T47D (cell line): ENCODE measurements around the gene COL12A1.

Experiments used
- DNase-seq, 2 experiments: peaks; one replicate each; pipeline versions ENCODE4 v3.0.0 to v3.0.0-alpha.2; 2011 to 2012; ENCODE audit warnings: low read depth in 1 of 2, low spot score in 1 of 2
- JUND ChIP-seq: IDR thresholded peaks from 2 replicates; pipeline ENCODE4 v1.6.1; 2012; ENCODE audit warnings: low read depth
- in situ Hi-C: cut with HindIII; loops from 2 replicates; pipeline ENCODE4 v1.10.0; 2016; ENCODE audit warnings: low sequenced_read_pairs, low pct_unique_long_range_greater_than_20kb

Gene COL12A1

GRCh38 chr6:75224303-75224926 is 18.6 kb upstream of the COL12A1 start:
- TF ChIP-seq JUND = no peak
- in situ Hi-C loops = no loop called here
- no peak for DNase-seq

GRCh38 chr6:75223428-75223827 is 17.6 kb upstream of the COL12A1 start:
- no peak for TF ChIP-seq JUND
- no peak for DNase-seq
- in situ Hi-C loops = no loop called here

- in situ Hi-C loops = no loop called here
Measured at GRCh38 chr6:75222261-75222660, 16.4 kb upstream of the COL12A1 start.

GRCh38 chr6:75221116-75221515 is 15.3 kb upstream of the COL12A1 start:
- TF ChIP-seq JUND = no peak
- DNase-seq = no peak
- in situ Hi-C loops = no loop called here

More at GRCh38 chr6:75222261-75222660, 16.4 kb upstream of the COL12A1 start:
- no peak for TF ChIP-seq JUND
- DNase-seq = no peak

GRCh38 chr6:75220357-75220756 is 14.5 kb upstream of the COL12A1 start:
- in situ Hi-C loops = no loop called here
- no peak for DNase-seq
- no peak for TF ChIP-seq JUND

GRCh38 chr6:75219263-75219662 is 13.4 kb upstream of the COL12A1 start:
- TF ChIP-seq JUND = no peak
- DNase-seq = no peak
- in situ Hi-C loops = no loop called here

- in situ Hi-C loops = no loop called here
- DNase-seq = no peak
- no peak for TF ChIP-seq JUND
Measured at GRCh38 chr6:75217193-75217592, 11.3 kb upstream of the COL12A1 start.

- no peak for DNase-seq
- no peak for TF ChIP-seq JUND
- in situ Hi-C loops = no loop called here
Measured at GRCh38 chr6:75215291-75215690, 9.4 kb upstream of the COL12A1 start.

GRCh38 chr6:75213732-75214131 is 7.9 kb upstream of the COL12A1 start:
- no peak for DNase-seq
- in situ Hi-C loops = no loop called here
- no peak for TF ChIP-seq JUND

- in situ Hi-C loops = no loop called here
- TF ChIP-seq JUND = no peak
Measured at GRCh38 chr6:75213112-75213511, 7.3 kb upstream of the COL12A1 start.

GRCh38 chr6:75211920-75212590 is 6.2 kb upstream of the COL12A1 start:
- no peak for TF ChIP-seq JUND
- DNase-seq = no peak
- in situ Hi-C loops = no loop called here

More at GRCh38 chr6:75213112-75213511, 7.3 kb upstream of the COL12A1 start:
- no peak for DNase-seq

GRCh38 chr6:75210885-75211739 is 5.3 kb upstream of the COL12A1 start:
- DNase-seq = peak in 1 of 2 experiments; percentile 73
- TF ChIP-seq JUND = no peak
- in situ Hi-C loops = no loop called here
